Breast epithelium (tissue), 3 donors: ENCODE results near the gene SLC12A7.

Source experiments
- CTCF ChIP-seq, 3 donors: fragments of 450-650 bp; IDR thresholded peaks; one replicate each; pipeline ENCODE4 v1.5.1; 2016 to 2017; ENCODE audit warnings: antibody characterized with exemption in 3 of 3, mild to moderate bottlenecking in 3 of 3, moderate library complexity in 3 of 3
- POLR2AphosphoS5 ChIP-seq, 3 donors: sonication (generic); formaldehyde crosslinking; IDR thresholded peaks; one replicate each; pipeline ENCODE4 v1.6.1; 2017; ENCODE audit warnings: antibody characterized with exemption in 3 of 3

GRCh38 chr5:1014346-1014745 is 97.5 kb downstream of the SLC12A7 start:
- no peak for TF ChIP-seq CTCF (IDR thresholded peaks at IDR 0.05)
- no peak for TF ChIP-seq POLR2AphosphoS5 (IDR thresholded peaks at IDR 0.05)
